GM23338 (cell line): Measurements from ENCODE around the gene AHSP.

Experiments
- EZH2 ChIP-seq: fragments of 200-600 bp; sonication (generic); IDR thresholded peaks from one replicate; pipeline ENCODE4 v1.8.0; 2017; ENCODE audit warnings: antibody characterized with exemption, mild to moderate bottlenecking, low read depth; ENCODE audit not compliant: unreplicated experiment
- JUNB ChIP-seq: IDR thresholded peaks from one replicate; pipeline ENCODE4 v1.6.1; 2016; ENCODE audit warnings: antibody characterized with exemption; ENCODE audit not compliant: unreplicated experiment
- TF ChIP-seq, protein P1 (sequence below), 2 experiments: fragments of 200-600 bp in 1 of 2; sonication (generic) in 1 of 2; conservative IDR thresholded peaks; 2 replicates each; pipeline versions ENCODE4 v1.5.1 to v1.6.1; 2016 to 2017; ENCODE audit warnings: antibody characterized with exemption in 2 of 2, low read depth in 2 of 2, mild to moderate bottlenecking in 2 of 2, moderate library complexity in 1 of 2

DNA sequence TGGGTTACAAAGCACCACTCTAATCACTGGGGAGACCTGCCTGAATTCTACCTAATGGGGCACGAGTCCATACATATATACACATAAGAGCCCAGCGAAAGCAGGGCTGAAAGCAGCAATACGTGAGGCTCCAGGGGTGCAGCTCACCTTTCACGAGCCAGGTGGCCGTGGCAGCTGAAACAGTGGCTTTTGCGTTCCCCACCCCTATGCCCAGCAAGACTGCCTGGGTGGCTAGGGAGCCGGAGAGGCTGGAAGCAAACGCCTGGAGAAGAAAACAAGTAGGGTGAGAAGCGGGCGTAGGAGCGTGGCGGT, 20.1 kb upstream of the AHSP start:
- TF ChIP-seq, protein P1, sequence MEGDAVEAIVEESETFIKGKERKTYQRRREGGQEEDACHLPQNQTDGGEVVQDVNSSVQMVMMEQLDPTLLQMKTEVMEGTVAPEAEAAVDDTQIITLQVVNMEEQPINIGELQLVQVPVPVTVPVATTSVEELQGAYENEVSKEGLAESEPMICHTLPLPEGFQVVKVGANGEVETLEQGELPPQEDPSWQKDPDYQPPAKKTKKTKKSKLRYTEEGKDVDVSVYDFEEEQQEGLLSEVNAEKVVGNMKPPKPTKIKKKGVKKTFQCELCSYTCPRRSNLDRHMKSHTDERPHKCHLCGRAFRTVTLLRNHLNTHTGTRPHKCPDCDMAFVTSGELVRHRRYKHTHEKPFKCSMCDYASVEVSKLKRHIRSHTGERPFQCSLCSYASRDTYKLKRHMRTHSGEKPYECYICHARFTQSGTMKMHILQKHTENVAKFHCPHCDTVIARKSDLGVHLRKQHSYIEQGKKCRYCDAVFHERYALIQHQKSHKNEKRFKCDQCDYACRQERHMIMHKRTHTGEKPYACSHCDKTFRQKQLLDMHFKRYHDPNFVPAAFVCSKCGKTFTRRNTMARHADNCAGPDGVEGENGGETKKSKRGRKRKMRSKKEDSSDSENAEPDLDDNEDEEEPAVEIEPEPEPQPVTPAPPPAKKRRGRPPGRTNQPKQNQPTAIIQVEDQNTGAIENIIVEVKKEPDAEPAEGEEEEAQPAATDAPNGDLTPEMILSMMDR (conservative IDR thresholded peaks at IDR 0.05; ENCODE audit: low read depth in 2 of 2), result no peak
- TF ChIP-seq EZH2 (no peak), JUNB (no peak)
